Gastroesophageal sphincter (tissue), 3 donors: ENCODE data around the gene ECM2.

Experiments
- CTCF ChIP-seq, 4 experiments: fragments of 200-600 bp in 2 of 4; fragments of 450-650 bp in 2 of 4; sonication (generic) in 1 of 4; IDR thresholded peaks; one replicate each; pipeline ENCODE4 v1.5.1; 2017 to 2019; ENCODE audit warnings: antibody characterized with exemption in 4 of 4, mild to moderate bottlenecking in 2 of 4, moderate library complexity in 2 of 4
- EP300 ChIP-seq: sonication (generic); formaldehyde crosslinking; IDR thresholded peaks from one replicate; pipeline ENCODE4 v1.6.1; 2017; ENCODE audit warnings: antibody characterized with exemption, mild to moderate bottlenecking
- POLR2A ChIP-seq, 2 donors: fragments of 450-650 bp; IDR thresholded peaks; one replicate each; pipeline ENCODE4 v1.6.1; 2017; ENCODE audit warnings: antibody characterized with exemption in 2 of 2, mild to moderate bottlenecking in 2 of 2, moderate library complexity in 1 of 2
- POLR2AphosphoS5 ChIP-seq: sonication (generic); formaldehyde crosslinking; IDR thresholded peaks from one replicate; pipeline ENCODE4 v1.6.1; 2017; ENCODE audit warnings: antibody characterized with exemption

GRCh38 chr9:92516521-92516920 is 19.3 kb downstream of the ECM2 start:
- no peak for TF ChIP-seq CTCF (IDR thresholded peaks at IDR 0.05)
- TF ChIP-seq POLR2A (IDR thresholded peaks at IDR 0.05) = no peak
- TF ChIP-seq EP300 = no peak
- TF ChIP-seq POLR2AphosphoS5 = no peak
